DMS79 treated with DMSO at 0.1 percent for 48 hours (cell line): Measurements from ENCODE around the gene UNC13B.

Experiments
- DNase-seq: peaks from one replicate; lab custom pipeline; 2025; lab: John Stamatoyannopoulos, UW

UNC13B gene

DNA sequence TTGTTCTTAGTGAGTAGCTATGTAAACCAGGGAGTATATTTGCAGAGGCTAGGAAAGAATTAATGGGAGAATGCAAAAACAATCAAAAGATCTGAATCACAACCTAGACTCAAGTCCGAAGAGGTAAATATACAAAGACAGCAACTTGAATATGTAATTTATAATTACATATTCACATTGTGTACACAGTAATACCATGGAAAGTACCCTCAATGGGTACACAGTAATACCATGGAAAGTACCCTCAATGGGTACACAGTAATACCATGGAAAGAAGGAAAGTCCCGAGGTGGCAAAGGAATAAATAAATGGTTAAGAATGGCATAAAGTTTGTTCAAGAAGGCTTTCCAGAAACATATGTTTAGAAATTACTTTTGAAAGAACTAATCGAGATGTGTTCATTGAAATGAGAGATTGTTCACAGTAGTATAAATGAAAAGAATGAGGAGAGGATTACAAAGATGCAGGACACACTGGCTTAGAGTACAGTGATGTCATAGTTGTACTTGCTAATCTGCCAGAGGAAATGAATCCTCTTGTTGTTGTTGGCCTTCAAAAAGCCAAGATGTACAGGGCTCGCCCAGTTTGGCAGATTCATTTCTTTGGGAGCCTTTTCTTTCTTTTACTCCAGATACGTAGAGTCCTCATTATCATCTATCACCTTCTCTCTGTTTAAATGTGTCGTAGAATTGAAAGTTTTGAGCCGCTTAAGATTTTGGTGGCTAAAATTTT lies 116.0 kb downstream of the UNC13B start:
- DNase-seq: no peak

DNA sequence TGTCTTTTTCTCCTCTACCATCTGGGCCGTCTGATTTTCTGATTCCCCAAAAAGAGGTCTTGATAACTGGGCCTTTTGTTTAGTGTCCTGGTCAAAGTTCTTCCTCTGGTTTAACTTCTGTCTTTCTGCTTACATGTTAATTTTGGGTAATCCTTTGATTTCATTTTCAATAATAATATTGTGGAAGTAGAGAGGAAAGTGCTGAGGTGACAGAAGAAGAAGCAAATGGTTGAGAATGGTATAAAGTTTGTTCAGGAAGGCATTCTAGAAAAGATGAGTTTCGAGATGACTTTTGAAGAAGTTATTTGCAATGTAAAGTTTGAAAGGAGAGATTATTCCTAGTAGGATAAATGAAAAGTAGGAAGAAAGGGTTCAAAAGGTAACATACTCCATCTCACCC lies 118.1 kb downstream of the UNC13B start:
- DNase-seq: no peak

DNA sequence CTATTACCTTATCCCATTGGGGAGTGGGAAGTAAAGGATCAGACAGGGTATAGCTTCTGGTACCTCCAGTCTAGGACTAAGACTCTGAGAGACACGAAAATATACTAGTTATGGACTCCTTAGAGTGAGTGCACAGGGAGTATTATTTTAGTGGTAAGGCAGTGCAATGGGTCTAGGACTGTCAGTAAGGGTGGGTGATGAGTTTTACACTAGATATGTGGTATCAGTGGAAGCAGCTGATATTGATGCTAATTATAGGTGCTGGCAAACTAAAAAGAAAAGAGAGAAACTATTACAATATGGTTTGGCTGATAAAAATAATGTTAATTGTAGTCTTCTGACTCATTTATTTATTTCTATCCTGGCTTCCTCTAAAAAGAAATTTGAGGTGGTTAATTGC lies 118.6 kb downstream of the UNC13B start:
- DNase-seq: no peak

DNA sequence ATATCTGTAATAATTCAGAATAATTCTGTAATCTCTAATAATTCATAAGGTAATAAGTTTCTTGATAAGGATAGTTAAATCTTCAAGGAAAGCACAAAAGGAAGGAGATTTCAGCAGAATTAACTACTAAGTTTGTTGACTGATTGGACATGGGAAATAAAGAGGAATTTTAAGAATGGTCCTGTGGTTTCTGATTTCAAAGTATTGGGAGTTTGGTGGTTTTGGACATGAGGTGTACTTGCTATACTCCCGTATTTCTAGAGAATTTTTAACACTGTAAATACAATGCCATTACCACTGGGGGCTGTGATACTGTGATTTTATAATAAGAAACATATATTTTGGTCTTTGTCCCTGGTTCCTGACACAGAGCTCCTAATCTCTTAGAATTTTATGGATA lies 123.9 kb downstream of the UNC13B start:
- no peak for DNase-seq

DNA sequence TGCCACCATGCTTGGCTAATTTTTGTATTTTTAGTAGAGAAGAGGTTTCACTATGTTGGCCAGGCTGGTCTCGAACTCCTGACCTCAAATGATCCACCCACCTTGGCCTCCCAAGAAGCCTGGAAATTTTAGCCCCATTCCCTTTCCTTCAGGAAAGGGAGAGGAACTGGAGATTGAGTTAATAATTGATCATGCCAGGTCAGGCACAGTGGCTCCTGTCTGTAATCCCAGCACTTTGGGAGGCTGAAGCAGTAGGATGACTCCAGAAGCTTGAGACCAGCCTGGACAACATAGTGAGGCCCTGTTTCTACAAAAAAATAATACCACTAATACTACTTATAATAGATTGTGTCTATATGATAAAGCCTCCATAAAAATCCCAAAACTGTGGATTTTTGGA lies 124.6 kb downstream of the UNC13B start:
- no peak for DNase-seq

DNA sequence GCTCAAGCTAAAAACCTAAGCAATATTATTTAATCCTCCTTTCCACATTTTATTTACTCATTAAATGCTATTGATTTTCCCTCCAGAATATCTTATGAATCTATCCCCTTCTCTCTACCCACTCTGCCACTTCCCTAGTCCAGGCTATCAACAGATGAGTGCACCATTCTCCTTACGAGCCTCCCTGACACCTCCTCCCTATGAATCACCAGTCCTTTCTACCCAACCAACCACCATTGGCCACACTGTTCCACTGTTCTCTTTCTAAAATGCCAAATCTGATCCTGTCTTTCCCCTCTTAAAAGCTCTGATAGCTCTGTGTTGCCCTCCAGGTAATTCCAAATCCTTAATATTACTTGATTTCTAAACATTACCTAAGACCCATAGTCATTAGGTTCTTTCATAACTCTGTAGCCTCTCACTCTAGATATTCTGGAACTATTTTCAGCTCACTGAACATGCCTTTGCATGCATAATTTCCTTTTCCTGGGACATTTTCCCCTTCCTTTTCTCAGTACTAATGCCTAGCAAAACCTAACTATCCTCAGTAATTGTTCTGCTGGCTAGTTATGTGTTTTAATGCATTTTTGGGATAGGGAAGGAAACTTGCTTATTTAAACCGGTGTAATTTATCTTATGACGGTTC lies 126.3 kb downstream of the UNC13B start:
- no peak for DNase-seq

DNA sequence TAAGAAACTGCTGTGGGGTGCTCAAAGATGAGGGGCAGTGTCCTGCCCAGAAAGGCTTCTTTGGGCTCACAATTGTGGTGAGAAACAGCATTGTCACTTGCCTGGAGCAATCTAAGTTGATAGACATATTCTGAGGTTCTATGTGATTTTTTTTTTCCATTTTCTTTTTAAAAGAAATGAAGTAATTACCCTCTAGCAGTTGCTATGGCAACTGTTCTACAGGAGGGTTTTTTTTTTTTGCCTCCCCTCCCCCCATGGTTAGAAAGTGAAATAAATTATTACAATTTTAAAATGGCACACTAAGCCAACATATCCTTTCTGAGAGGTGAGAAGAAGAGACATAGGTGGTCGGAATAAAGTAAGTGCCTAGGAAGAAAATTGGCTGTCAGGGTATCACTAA lies 127.0 kb downstream of the UNC13B start:
- DNase-seq: no peak

DNA sequence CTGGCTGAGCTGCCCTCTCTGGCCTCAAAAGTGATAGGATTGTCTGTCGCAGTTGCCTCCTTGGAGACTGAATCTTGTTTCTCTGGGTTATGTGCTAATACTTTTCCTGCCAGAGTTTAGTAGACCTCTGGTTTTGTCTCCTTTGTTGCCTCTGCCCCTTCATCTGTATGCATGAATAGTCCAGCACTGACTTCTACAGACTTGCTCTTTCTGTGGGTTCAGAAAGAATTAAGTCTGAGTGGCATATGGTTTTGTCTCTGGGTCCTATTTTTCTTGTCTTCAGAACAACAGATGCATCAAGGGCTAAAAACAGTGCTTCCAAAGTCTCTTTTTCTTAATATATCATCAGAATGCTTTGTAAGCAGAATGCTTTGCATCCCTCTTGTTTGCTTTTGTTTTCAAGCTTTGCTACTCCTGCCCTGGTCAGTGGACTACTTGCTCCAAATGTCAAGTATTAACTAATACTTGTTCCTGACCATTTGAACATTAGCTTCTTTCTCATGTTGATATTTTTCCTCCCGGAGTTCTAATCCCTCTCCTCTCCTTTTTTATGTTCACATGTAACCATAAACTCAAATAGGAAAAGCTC lies 131.7 kb downstream of the UNC13B start:
- DNase-seq: no peak

DNA sequence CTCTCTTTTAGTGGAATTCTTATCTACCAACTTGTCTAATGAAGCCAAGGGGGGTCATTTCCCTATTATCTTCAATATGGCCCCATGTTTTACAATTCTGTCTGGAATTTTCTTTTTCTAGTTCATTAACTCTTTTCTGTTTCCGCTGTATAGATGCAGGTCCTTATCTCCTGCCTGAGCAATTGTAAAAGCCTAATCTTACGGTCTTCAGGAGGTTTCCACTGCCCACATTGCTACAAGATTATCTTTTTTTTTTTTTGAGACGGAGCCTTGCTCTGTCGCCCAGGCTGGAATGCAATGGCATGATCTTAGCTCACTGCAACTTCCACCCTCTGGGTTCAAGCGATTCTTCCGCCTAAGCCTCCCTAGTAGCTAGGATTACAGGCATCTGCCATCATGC lies 132.3 kb downstream of the UNC13B start:
- DNase-seq: no peak

DNA sequence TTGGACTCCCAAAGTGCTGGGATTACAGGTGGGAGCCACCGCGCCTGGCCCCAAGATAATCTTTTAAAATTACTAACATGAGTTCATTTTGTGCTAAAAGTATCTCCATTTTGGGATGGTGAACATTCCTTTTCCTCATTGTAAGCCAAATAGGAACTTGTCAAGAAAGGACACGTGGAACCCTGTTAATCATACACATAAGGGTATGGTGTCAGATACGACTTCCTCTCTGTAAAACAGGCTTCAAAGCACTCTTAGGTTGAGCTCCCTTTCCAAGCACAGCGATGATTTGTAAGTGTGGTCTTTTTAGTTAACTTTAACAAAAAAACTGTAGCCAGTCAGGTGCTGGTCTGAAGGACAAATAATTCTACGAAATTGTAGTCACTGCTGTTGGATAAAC lies 132.7 kb downstream of the UNC13B start:
- DNase-seq: no peak

DNA sequence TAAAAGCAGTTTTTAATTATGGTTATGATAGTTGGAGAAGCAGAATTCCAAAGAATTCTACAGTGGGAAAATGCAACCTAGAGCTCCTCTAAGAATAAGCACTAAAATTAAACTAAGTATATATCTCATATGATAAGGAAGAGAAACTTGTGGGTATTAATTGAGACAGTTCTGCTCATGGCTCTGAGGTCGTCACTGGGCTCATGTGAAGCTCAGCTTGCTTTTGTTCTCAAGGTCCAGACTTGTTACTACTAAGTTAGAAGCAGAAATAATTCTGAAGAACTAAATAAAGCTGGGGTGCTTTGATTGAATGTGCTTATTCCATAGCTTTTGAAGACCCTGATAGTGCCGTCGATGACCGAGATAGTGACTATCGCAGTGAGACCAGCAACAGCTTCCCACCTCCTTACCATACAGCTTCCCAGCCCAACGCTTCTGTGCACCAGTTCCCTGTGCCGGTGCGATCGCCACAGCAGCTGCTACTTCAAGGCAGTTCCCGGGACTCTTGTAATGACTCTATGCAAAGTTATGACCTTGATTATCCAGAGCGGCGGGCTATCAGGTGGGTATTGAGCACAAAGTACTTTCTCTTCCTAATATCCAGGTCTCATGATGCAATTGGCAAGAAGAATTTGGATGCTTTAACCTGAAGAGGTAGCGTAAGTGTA lies 133.7 kb downstream of the UNC13B start:
- no peak for DNase-seq

DNA sequence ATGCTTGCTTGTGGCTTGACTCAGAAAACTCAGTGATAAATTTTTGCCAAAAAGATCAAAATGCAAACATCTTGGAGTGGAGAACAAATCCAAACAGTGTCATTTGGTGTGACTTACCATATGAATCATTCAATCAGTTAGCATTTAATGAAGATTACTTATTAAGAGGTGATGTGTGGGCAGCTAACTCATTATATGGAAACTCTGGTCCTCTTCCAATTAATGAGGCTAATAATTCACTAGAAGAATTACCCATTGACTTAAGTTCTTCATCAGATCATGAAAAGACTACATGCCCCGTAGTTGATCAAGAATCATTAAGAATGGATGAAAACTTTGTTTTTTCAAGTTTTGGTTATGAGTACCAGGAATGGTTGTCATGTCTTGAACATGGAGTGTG lies 141.8 kb downstream of the UNC13B start:
- no peak for DNase-seq

DNA sequence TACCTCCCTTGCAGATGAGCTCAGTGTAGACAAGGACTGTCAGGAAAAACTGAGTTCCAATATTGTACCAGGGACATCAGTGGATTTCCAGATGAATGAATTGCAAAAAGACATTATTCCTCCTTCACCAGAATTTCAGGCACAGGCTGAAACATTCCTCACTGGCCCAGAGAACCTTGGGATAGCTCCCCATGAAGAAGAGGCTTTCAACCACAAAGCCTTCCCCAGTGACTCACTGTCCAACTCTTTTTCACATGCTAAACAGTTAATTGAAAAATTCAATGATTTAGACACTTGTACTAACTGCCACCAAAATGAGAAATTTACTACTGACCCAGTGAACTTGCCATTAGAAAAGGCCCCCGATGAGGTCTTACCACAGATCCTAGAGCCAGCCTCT lies 144.5 kb downstream of the UNC13B start:
- DNase-seq: no peak

DNA sequence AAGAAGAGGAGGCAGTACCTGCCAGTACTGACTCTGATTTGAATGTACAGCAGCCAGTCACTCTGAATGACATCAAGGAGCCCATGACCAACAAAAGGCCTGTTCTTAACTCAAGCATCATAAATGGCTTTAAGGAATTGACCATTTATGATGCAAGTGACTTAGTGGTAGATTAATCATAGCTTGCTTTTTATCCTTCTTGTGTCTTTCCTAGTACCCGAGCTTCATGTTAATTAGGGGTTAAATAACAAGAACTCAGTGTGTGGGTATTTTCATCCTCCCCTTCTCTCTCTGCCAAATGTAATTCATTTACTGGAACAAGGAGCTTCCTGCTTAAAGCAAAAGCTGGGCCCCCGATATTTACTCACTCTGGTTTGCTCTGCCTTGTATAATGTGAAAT lies 146.5 kb downstream of the UNC13B start:
- DNase-seq: no peak

DNA sequence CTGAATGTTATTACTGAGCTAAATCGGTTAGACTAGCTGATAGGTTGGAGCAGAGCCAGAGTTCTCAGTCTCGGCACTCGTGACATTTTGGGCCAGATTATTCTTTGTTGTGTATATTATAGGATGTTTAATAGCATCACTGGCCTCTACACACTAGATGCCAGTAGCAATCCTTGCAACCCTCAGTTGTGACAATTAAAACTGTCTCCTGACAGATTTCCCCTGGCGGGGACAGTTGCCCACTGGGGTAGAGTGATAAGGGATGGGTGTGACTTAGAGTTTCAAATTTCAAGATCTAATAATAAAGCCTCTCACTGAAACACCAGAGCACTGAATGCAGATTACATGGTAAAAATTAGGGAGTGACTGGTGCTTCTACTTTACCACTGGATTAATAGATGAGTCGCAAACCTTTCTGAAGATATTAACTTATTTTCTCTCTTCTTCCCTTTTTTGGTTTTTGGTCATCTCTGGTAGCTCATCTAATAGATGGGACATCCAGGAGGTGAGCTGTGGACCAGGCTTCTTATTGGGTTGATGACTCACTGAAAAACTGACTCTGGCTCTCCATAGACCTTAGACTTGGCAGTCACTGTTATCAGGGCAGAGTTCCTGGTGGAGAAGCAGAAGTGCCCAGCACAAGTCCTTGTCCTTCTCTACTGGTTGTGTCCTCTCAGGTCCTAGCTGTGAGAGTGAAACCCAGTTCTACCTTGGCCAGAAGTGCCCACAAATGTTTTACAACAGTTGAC lies 150.3 kb downstream of the UNC13B start:
- no peak for DNase-seq

DNA sequence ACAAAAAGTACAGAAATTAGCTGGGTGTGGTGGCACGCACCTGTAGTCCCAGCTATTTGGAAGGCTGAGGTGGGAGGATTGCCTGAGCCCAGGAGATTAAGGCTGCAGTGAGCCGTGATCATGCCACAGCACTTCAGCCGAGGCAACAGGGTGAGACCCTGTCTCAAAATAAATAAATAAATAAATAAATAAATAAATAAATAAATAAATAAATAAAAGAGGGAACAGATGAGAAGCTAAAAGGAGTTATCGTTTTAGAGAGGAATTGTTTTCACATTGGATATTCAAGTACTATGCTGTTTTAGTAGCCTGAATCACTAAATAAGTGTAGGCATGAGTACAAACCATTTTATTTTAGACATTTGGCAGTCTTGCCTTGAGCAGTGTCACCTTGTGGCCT lies 151.7 kb downstream of the UNC13B start:
- DNase-seq: no peak

DNA sequence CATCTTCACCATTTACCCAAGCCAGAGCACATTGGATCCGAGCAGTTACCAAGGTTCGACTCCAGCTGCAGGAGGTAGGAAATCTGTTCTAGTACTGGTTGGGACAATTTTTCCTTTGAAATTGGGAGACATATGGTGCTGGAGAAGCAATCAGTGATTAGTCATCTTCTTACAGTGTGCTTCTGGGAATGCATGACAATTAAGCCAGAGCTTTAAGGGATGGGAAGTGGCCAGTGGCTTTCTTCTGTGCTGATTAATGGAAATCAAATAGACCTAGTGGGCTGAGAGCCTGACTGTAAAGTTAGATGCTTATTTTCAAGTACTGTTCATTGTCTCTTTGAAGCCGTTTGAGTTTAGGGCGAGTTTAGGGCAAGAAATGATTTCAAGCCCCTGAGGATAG lies 152.1 kb downstream of the UNC13B start:
- DNase-seq: no peak

DNA sequence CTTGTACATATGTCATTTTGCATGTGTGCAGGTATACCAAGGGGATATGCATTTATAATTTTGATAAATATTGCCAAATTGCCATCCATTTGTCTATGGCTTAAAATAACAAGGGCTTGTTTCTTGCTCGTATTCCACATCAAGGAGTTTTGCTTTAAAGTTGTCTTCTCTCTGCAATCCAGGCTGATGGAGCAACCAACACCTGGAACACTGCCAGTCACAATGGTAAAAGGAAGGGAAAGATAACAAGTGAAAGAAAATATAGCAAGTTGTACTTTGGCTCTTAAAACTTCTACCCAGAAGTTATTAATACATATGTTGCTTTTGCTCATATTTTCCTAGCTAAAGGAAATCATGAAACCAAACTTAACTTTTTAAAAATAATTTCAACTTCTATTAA lies 156.9 kb downstream of the UNC13B start:
- DNase-seq: no peak

DNA sequence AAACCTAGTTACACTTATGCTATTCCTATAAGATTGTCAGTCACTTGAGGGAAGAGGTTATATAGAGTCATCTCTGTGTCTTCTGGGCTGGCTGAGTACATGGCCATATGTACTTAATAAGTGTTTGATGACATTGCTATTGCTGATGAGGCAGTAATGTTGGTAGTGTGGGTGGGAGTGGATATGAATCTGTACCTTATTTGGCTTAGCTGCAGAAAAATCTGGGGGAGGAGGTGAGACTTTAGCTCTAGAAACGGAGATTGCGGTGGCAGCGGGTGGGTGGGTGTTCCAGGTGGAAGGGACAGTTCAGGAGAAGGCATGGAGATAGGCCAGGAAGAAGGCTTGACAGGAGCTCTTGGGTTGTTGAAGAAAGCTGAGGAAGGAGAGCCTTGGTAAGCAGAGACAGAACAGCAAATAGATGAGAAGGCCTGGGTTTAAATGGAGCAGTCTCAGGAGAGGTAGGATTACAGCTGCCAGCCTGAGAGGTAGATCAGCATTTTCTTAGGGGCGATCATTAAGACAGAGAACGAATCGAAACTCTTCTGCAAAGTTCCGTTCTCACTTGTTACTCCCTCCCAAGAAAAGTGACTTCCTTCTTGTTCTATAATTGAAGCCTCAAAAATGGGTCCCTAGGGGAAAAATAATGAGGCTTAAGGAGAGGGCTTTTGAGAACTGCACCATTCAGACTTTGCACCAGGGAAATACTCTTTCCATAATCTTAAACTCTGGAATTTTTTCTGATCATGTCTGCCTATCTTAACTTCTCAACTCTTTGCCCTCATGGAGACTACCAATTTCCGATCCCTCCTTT lies 160.5 kb downstream of the UNC13B start:
- no peak for DNase-seq

DNA sequence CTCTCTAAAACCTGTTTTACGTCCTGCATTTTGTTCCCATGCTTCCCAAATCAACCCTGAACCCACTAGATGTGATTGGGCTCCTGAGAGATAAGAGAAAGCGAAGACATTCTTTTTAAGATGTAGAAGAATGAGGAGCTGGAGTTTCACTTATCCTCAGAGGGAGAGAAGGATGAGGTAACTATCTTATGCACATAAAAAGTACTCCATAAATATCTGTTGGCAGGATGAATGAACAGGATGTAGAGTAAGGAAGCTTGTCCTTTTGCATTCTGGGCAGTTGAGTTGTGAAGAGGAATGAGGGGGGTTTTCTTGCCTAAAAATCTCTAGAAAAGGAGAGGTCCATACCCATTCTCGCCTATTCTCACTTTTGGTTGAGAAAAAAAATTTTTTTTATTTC lies 163.2 kb downstream of the UNC13B start:
- no peak for DNase-seq

DNA sequence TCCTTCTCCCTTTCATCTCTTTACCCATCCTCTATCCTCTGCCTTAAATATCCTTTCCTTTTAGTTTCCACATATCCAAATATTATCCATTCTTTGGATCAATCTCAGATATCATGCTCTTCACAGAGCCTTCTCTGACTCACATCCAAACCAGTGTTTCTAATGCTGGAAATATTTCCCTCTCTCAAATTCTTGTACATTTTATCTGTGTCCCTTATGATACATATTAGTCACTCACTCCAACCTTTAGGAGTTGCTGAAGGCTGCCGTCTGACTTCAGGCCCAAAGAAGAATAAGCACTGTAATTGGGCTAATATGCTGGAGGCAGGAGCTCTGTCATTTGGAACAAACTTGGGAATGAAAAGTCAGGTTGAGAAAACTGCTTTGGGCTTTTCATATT lies 171.7 kb downstream of the UNC13B start:
- DNase-seq: no peak

DNA sequence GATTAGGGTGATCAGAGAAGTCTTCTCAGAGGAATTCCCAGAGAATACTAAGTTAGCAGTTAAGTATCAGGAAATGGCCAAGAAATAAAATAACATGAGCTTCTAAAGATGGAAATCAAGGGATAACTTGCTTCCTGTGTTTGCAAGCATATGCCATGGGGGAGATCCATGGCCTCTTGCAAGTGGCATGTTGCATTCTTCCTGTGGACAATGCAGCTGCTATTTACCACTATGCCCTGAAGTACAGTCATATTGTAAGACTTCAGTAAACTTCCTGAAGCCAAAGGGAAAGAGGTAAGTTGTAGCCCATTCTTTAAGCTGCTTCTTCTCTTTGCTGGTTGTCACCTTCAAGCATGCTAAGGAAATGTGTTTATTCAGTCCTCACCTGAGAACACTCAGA lies 173.4 kb downstream of the UNC13B start:
- DNase-seq: no peak
